Gastroesophageal sphincter (tissue), 4 donors: Measurements from ENCODE around the gene ASB16. TPM values are rescaled to one million over a fixed set of nuclear protein-coding genes. Genes with fewer than 3 reads are reported as not detected.
A peak's percentile ranks its signal among the peaks of the same experiment; 100 is the strongest.
"Not testable (repeated sequence)": the region's sequence is repeated elsewhere in the genome, so short reads cannot be mapped to it uniquely, and the experiment has no call there.

Source experiments
- ATAC-seq: fragments of 150-250 bp; one replicate; pipeline ENCODE4 v1.9.1; 2016; ENCODE audit warnings: mild to moderate bottlenecking, moderate library complexity
- H3K27ac ChIP-seq, 4 donors: fragments of 200-600 bp; sonication (generic) in 3 of 4; 1 replicate in 3 of 4; 2 replicates in 1 of 4; pipeline ENCODE4 v1.5.1; 2016 to 2019
- H3K27me3 ChIP-seq: fragments of 200-600 bp; sonication (generic); one replicate; pipeline ENCODE4 v1.5.1; 2019
- H3K36me3 ChIP-seq, 2 donors: fragments of 200-600 bp; sonication (generic); one replicate each; pipeline ENCODE4 v1.5.1; 2019; ENCODE audit warnings: control low read depth in 1 of 2
- H3K4me1 ChIP-seq, 3 donors: fragments of 200-600 bp; sonication (generic); 1 replicate in 2 of 3; 2 replicates in 1 of 3; pipeline ENCODE4 v1.5.1; 2016 to 2019; ENCODE audit warnings: control low read depth in 2 of 3
- H3K4me3 ChIP-seq, 2 donors: fragments of 200-600 bp; sonication (generic); one replicate each; pipeline ENCODE4 v1.5.1; 2019; ENCODE audit warnings: mild to moderate bottlenecking in 1 of 2, moderate library complexity in 1 of 2
- H3K9me3 ChIP-seq, 3 donors: fragments of 200-600 bp; sonication (generic); one replicate each; pipeline ENCODE4 v1.5.1; 2017 to 2019; ENCODE audit warnings: control low read depth in 2 of 3
- EP300 ChIP-seq: sonication (generic); formaldehyde crosslinking; IDR thresholded peaks from one replicate; pipeline ENCODE4 v1.6.1; 2017; ENCODE audit warnings: antibody characterized with exemption, mild to moderate bottlenecking
- POLR2A ChIP-seq, 2 donors: fragments of 450-650 bp; IDR thresholded peaks; one replicate each; pipeline ENCODE4 v1.6.1; 2017; ENCODE audit warnings: antibody characterized with exemption in 2 of 2, mild to moderate bottlenecking in 2 of 2, moderate library complexity in 1 of 2
- POLR2AphosphoS5 ChIP-seq: sonication (generic); formaldehyde crosslinking; IDR thresholded peaks from one replicate; pipeline ENCODE4 v1.6.1; 2017; ENCODE audit warnings: antibody characterized with exemption
- WGBS, 2 donors: methylation state at CpG; one replicate each; pipeline ENCODE4 v1.1.5; 2018; ENCODE audit warnings: low coverage in 1 of 2; 5-methylcytosine and 5-hydroxymethylcytosine counted together
- total RNA-seq, 4 donors: library from RNA; depleted of rRNA; stranded (reverse); fragments of >200 nt; gene quantifications; one replicate each; pipeline ENCODE4 v1.1.0, GENCODE V29; 2016
- TF ChIP-seq, protein P1 (sequence below), 4 experiments: fragments of 200-600 bp in 2 of 4; fragments of 450-650 bp in 2 of 4; sonication (generic) in 1 of 4; IDR thresholded peaks; one replicate each; pipeline ENCODE4 v1.5.1; 2017 to 2019; ENCODE audit warnings: antibody characterized with exemption in 4 of 4, mild to moderate bottlenecking in 2 of 4, moderate library complexity in 2 of 4

The ASB16 gene
- total RNA-seq, 4 donors from 2014 or later, result 1.8 to 6.9 (median 3.9) TPM

DNA sequence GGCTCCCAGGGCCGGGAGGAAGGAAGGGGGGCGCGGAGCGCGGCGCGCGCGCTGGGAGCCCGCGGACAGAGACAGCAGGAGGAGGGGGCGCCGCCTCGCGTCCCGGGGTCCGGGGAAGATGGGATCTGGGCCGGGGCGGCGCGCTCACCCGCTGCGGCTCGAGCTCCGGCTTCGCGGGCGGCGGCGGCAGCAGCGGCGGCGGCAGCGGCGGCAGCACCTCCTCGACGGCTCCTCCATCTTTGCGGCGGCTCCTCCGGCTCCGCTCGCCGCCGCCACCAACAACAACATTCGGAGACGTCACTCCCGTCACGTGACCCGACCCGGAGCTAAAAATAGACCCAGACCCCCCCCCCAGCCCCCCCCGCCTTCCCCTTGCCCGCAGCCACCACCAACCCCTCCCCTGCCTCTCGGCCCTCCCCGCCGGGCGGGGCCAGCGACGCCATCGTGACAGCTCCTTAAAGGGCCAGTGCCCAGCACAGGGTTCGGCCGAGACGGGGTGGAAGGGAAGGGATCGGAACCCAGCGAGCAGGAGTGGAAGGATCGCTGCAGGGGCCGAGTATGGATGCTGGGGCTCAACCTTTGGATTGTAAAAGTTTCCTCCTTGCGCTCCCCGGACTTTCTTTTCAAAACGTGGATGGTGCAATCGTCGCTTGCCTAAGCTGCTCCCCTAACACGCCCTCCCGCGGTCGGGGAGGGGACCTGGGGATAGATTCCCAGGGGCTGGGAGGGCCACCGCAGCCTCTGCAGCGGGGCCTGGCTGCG lies 47.0 kb upstream of the ASB16 start, which contains the start of gene HDAC5:
Gene HDAC5, minus strand, starts transcription at position 286 of the 762 bp plus-strand sequence. CDS start 6,126 bp downstream, outside the sequence.
- Histone ChIP-seq H3K4me3 (peak within 1 kb of the TSS; percentile 72 to 100), H3K36me3 (no peaks in the 10 kb centered on the region), H3K27ac (peak within 1 kb of the TSS; percentile 73 to 99 (median 97)), H3K9me3 (no peaks in the 10 kb centered on the region), H3K4me1 (peaks cover 0 to 51% (median 29%) of the 10 kb centered on the region in 3 donors), H3K27me3 (no peaks in the 10 kb centered on the region)
- ATAC-seq, result peak; percentile 95
- TF ChIP-seq, protein P1, sequence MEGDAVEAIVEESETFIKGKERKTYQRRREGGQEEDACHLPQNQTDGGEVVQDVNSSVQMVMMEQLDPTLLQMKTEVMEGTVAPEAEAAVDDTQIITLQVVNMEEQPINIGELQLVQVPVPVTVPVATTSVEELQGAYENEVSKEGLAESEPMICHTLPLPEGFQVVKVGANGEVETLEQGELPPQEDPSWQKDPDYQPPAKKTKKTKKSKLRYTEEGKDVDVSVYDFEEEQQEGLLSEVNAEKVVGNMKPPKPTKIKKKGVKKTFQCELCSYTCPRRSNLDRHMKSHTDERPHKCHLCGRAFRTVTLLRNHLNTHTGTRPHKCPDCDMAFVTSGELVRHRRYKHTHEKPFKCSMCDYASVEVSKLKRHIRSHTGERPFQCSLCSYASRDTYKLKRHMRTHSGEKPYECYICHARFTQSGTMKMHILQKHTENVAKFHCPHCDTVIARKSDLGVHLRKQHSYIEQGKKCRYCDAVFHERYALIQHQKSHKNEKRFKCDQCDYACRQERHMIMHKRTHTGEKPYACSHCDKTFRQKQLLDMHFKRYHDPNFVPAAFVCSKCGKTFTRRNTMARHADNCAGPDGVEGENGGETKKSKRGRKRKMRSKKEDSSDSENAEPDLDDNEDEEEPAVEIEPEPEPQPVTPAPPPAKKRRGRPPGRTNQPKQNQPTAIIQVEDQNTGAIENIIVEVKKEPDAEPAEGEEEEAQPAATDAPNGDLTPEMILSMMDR (IDR thresholded peaks at IDR 0.05), result peak in 3 of 4 experiments; percentile 54 to 82 (median 64)
- TF ChIP-seq POLR2A (IDR thresholded peaks at IDR 0.05) (peak; percentile 75 to 87), POLR2AphosphoS5 (peak; percentile 75), EP300 (no peak)
- 0% methylated on average over 1 of the region's 78 CpGs; no CpG with 5 or more reads in 1 of the 2 donors for WGBS, 2 donors

DNA sequence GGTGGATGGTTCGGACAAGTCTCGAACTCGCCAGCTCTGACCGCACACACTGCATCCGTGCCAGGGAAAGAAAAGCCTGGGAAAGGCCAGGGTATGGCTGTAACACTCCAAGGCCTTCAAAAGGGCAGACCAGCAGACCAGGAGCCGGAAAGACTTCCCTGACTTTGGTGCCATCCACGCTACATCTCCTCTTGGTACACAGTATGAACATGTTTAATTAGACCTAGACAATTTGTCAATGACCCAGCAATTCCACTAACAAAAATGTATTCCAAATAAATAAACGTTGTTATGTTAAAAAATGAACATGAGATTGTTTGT lies 46.4 kb upstream of the ASB16 start:
- H3K4me1 ChIP-seq, result peaks cover 0 to 46% (median 25%) of the 10 kb centered on the region in 3 donors
- TF ChIP-seq POLR2AphosphoS5, result no peak
- TF ChIP-seq, protein P1 (IDR thresholded peaks at IDR 0.05), result no peak
- TF ChIP-seq EP300, result no peak
- no peak for TF ChIP-seq POLR2A (IDR thresholded peaks at IDR 0.05)
- H3K4me3 ChIP-seq, result peak overlapping the region; percentile 72 to 100
- no peaks in the 10 kb centered on the region for H3K27me3 ChIP-seq
- 0 to 2% methylated on average over 1 to 8 of the region's 8 CpGs for WGBS, 2 donors
- H3K36me3 ChIP-seq, result no peaks in the 10 kb centered on the region
- H3K9me3 ChIP-seq, result no peaks in the 10 kb centered on the region
- ATAC-seq, result no peak
- peak overlapping the region; percentile 68 to 99 (median 97) for H3K27ac ChIP-seq

DNA sequence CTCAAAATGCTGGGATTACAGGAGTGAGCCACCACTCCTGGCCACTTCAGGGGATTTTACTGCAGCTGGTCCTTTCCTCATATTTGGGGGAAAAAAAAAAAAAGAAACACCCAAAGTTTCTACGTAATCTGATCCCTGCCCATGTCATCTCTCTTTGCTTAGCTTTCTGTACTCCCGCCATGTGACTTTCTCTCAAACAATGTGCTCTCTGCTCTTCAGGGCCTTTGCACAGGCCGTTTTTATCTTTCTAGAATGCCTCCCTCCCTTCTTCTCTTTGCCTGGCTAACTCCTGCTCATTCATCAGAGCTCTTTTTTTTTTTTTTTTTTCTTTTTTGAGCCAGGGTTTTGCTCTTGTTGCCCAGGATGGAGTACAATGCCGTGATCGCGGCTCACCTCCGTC lies 42.1 kb upstream of the ASB16 start:
- Histone ChIP-seq H3K27me3 (no peaks in the 10 kb centered on the region), H3K4me1 (peaks cover 0 to 9% (median 0%) of the 10 kb centered on the region in 3 donors), H3K36me3 (no peaks in the 10 kb centered on the region), H3K9me3 (no peaks in the 10 kb centered on the region), H3K4me3 (no peak overlapping the region), H3K27ac (no peak overlapping the region)
- 68 to 89% methylated on average over 3 to 7 of the region's 7 CpGs for WGBS, 2 donors
- ATAC-seq, result no peak
- TF ChIP-seq, protein P1 (IDR thresholded peaks at IDR 0.05), result no peak
- TF ChIP-seq EP300 (no peak), POLR2A (IDR thresholded peaks at IDR 0.05) (no peak), POLR2AphosphoS5 (no peak)

DNA sequence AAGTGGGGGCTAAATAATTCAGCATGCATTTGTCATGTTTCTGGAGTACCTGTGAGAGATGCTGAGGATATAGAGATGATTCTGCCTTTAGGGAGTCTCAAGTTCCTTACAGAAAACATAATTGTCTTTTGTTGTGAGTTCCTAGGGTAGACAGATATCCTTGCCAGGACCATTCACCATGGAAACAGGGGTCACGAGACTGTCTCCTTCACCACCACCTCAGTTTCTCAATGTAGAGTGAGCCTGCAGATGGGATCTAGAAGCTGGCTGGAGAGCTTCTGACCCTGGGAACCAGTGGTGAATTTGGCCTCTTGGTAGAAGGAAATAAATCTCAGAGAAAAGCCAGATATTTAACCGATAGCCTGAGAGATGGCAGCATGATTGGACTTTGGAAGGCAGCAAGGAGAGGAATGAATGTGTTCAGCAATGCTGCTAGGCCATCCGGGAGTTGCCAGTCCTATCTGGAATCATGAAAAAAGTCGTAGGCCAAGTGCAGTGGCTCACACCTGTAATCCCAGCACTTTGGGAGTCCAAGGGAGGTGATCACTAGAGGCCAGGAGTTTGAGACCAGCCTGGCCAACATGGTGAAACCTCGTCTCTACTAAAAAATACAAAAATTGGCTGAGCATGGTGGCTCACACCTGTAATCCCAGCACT lies 39.7 kb upstream of the ASB16 start:
- ATAC-seq, result no peak
- no peak overlapping the region for H3K27ac ChIP-seq
- no peaks in the 10 kb centered on the region for H3K27me3 ChIP-seq
- H3K4me1 ChIP-seq, result no peaks in the 10 kb centered on the region
- 76% methylated on average over 4 of the region's 5 CpGs; no CpG with 5 or more reads in 1 of the 2 donors for WGBS, 2 donors
- H3K4me3 ChIP-seq, result no peak overlapping the region
- no peak for TF ChIP-seq POLR2AphosphoS5
- TF ChIP-seq, protein P1 (IDR thresholded peaks at IDR 0.05), result no peak
- TF ChIP-seq EP300, result no peak
- TF ChIP-seq POLR2A (IDR thresholded peaks at IDR 0.05), result no peak
- no peaks in the 10 kb centered on the region for H3K9me3 ChIP-seq
- no peaks in the 10 kb centered on the region for H3K36me3 ChIP-seq

DNA sequence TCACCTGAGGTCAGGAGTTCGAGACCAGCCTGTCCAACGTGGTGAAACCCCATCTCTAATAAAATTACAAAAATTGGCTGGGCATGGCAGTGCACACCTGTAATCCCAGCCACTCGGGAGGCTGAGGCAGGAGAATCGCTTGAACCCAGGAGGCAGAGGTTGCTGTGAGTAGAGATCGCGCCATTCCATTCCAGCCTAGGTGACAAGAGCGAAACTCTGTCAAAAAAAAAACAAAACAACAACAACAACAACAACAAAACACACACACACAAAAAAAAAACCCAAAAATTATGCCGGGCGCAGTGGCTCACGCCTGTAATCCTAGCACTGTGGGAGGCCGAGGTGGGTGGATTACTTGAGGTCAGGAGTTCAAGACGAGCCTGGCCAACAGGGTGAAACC lies 39.1 kb upstream of the ASB16 start:
- 91% methylated on average over 10 of the region's 12 CpGs; no CpG with 5 or more reads in 1 of the 2 donors for WGBS, 2 donors
- H3K27me3 ChIP-seq, result not testable (repeated sequence)

More for the DNA sequence above, 39.1 kb upstream of the ASB16 start:
- H3K4me3 ChIP-seq, ATAC-seq, H3K36me3 ChIP-seq, H3K9me3 ChIP-seq, H3K27ac ChIP-seq, H3K4me1 ChIP-seq: not testable (repeated sequence)
